CD8-positive, alpha-beta memory T cell (primary cell): ENCODE data around the gene ALG14. TPM values are rescaled to one million over a fixed set of nuclear protein-coding genes. Genes with fewer than 3 reads are reported as not detected.
"Not testable (repeated sequence)": the region's sequence is repeated elsewhere in the genome, so short reads cannot be mapped to it uniquely, and the experiment has no call there.

Experiments
- CTCF ChIA-PET: fragments of 350-600 bp; sonication (Branson Sonifier 250); formaldehyde crosslinking; loops from one replicate; lab custom pipeline; 2021; ENCODE audit warnings: antibody characterized with exemption; lab: Charles Lee
- POLR2A ChIA-PET: fragments of 350-600 bp; sonication (Branson Sonifier 250); formaldehyde crosslinking; loops from one replicate; lab custom pipeline; 2021; ENCODE audit warnings: antibody characterized with exemption; lab: Charles Lee
- DNase-seq, 5 donors: peaks; one replicate each; pipeline versions ENCODE4 v3.0.0 to v3.0.0-alpha.2; 2020 to 2022; ENCODE audit warnings: mixed read lengths in 1 of 5
- H3K27ac ChIP-seq: one replicate; pipeline ENCODE4 v1.7.0; 2013; ENCODE audit warnings: low read depth, mild to moderate bottlenecking, low read length, moderate library complexity
- H3K27me3 ChIP-seq: 2 replicates; pipeline ENCODE4 v1.7.0; 2013; ENCODE audit warnings: low read length, mild to moderate bottlenecking; ENCODE audit not compliant: insufficient read depth, poor library complexity, severe bottlenecking
- H3K36me3 ChIP-seq: 2 replicates; pipeline ENCODE4 v1.7.0; 2013; ENCODE audit warnings: mild to moderate bottlenecking, low read length, moderate library complexity; ENCODE audit not compliant: insufficient read depth
- H3K4me1 ChIP-seq: 2 replicates; pipeline ENCODE4 v1.7.0; 2013; ENCODE audit warnings: mild to moderate bottlenecking, low read length, moderate library complexity; ENCODE audit not compliant: insufficient read depth
- H3K4me3 ChIP-seq: 2 replicates; pipeline ENCODE4 v1.7.0; 2013; ENCODE audit warnings: mild to moderate bottlenecking, low read length
- H3K9me3 ChIP-seq: 2 replicates; pipeline ENCODE4 v1.7.0; 2013; ENCODE audit warnings: mild to moderate bottlenecking, low read length
- H3K27ac Mint-ChIP-seq, 8 donors: one replicate each; pipeline ENCODE4 v1.8.0; 2020 to 2021; ENCODE audit warnings: mixed read lengths in 8 of 8, mild to moderate bottlenecking in 6 of 8, inconsistent platforms in 3 of 8, moderate library complexity in 3 of 8
- H3K27me3 Mint-ChIP-seq, 2 donors: one replicate each; pipeline ENCODE4 v1.8.0; 2020 to 2021; ENCODE audit warnings: mixed read lengths in 2 of 2, mild to moderate bottlenecking in 1 of 2, moderate library complexity in 1 of 2
- H3K36me3 Mint-ChIP-seq, 3 donors: one replicate each; pipeline ENCODE4 v1.8.0; 2020 to 2021; ENCODE audit warnings: mixed read lengths in 3 of 3, inconsistent platforms in 1 of 3, mild to moderate bottlenecking in 1 of 3
- H3K4me1 Mint-ChIP-seq, 3 donors: one replicate each; pipeline ENCODE4 v1.8.0; 2020 to 2021; ENCODE audit warnings: mixed read lengths in 3 of 3, inconsistent platforms in 1 of 3, mild to moderate bottlenecking in 1 of 3
- H3K4me3 Mint-ChIP-seq, 7 donors: one replicate each; pipeline ENCODE4 v1.8.0; 2020 to 2021; ENCODE audit warnings: mixed read lengths in 7 of 7, mild to moderate bottlenecking in 6 of 7, moderate library complexity in 4 of 7, inconsistent platforms in 2 of 7
- H3K9me3 Mint-ChIP-seq, 5 donors: one replicate each; pipeline ENCODE4 v1.8.0; 2020 to 2022; ENCODE audit warnings: mixed read lengths in 5 of 5, mild to moderate bottlenecking in 3 of 5, moderate library complexity in 2 of 5, inconsistent platforms in 1 of 5
- polyA plus RNA-seq: library from polyadenylated mRNA; unstranded; fragments of 300-500 nt; fragmentation: Illumina TruSeq; gene quantifications from one replicate; pipeline ENCODE4 v1.2.3, GENCODE V29; 2021
- total RNA-seq, 2 experiments: library from RNA; stranded (reverse); gene quantifications; one replicate each; pipeline ENCODE4 v1.2.3, GENCODE V29; 2021

ALG14 gene
- total and polyA plus RNA-seq, 3 experiments from 2014 or later = 4.4 to 6.8 (median 4.6) TPM

DNA sequence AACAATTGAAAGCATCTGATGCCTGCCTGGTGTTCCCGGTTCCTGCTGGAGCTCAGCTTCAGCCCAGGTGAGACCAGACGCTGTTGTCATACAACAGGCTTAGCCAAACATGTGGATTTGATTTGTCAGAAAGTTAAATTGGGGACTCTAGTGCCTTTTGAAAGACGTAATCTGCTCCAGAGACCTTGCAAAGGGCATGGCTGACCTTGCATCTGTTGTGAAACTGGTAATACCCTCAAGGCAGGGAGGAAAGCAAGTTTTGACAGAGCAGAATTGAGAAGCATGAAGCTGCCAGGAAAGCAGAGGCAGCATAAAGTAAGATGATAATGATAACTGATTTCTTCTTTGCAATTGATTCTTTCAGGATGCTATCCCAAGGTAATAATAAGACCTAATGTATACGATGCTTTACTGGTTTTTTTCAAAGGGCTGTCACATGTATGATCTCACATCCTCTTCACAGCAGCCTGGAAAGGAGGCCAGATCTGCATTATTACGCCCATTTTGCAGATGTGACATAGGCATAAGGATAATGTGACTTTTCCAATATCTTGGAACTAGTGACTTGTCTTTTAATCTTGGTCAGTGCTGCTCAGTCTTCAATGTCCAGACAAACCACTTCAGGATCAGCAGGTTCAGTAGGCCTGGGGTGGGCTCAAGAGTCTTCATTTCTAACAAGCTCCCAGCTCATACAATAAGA lies 121.1 kb downstream of the ALG14 start:
- no peaks in the 10 kb centered on the region for H3K36me3 ChIP-seq
- Mint-ChIP-seq H3K27ac (no peak overlapping the region), H3K4me3 (no peak overlapping the region), H3K4me1 (no peaks in the 10 kb centered on the region), H3K27me3 (peaks cover 0 to 4% of the 10 kb centered on the region in 2 donors), H3K9me3 (no peaks in the 10 kb centered on the region), H3K36me3 (no peaks in the 10 kb centered on the region)
- H3K27ac ChIP-seq = no peak overlapping the region
- H3K27me3 ChIP-seq = no peaks in the 10 kb centered on the region
- no peaks in the 10 kb centered on the region for H3K4me1 ChIP-seq
- POLR2A ChIA-PET = no interaction called here
- CTCF ChIA-PET = no interaction called here
- no peak overlapping the region for H3K4me3 ChIP-seq
- no peak for DNase-seq
- no peaks in the 10 kb centered on the region for H3K9me3 ChIP-seq

DNA sequence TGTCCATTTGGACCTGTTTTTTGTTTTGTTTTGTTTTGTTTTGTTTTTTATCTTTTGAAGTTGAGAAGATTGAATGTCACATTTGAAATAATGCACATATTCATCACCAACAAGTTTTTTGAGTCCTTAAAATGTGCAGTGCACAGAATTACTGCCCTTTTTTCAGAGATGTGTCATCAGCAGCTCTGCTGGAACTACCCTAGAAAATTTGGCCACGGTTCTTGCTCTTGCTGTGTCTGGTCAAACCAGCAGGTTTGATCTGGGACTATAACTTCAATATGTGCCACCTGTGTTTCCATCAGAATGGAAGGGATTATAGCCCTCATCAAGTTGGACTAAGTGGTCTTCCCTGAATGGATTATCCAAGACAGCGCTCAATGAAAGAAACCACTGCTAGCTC lies 121.7 kb downstream of the ALG14 start:
- H3K27me3 Mint-ChIP-seq = peaks cover 2 to 4% of the 10 kb centered on the region in 2 donors
- no peaks in the 10 kb centered on the region for H3K4me1 Mint-ChIP-seq
- H3K4me3 ChIP-seq = no peak overlapping the region
- H3K9me3 Mint-ChIP-seq = no peaks in the 10 kb centered on the region
- no peaks in the 10 kb centered on the region for H3K4me1 ChIP-seq
- H3K27ac Mint-ChIP-seq = no peak overlapping the region
- H3K36me3 Mint-ChIP-seq = no peaks in the 10 kb centered on the region
- H3K36me3 ChIP-seq = no peaks in the 10 kb centered on the region
- H3K27ac ChIP-seq = no peak overlapping the region
- H3K9me3 ChIP-seq = no peaks in the 10 kb centered on the region
- ChIA-PET CTCF (no interaction called here), POLR2A (no interaction called here)
- no peaks in the 10 kb centered on the region for H3K27me3 ChIP-seq
- no peak for DNase-seq
- no peak overlapping the region for H3K4me3 Mint-ChIP-seq

DNA sequence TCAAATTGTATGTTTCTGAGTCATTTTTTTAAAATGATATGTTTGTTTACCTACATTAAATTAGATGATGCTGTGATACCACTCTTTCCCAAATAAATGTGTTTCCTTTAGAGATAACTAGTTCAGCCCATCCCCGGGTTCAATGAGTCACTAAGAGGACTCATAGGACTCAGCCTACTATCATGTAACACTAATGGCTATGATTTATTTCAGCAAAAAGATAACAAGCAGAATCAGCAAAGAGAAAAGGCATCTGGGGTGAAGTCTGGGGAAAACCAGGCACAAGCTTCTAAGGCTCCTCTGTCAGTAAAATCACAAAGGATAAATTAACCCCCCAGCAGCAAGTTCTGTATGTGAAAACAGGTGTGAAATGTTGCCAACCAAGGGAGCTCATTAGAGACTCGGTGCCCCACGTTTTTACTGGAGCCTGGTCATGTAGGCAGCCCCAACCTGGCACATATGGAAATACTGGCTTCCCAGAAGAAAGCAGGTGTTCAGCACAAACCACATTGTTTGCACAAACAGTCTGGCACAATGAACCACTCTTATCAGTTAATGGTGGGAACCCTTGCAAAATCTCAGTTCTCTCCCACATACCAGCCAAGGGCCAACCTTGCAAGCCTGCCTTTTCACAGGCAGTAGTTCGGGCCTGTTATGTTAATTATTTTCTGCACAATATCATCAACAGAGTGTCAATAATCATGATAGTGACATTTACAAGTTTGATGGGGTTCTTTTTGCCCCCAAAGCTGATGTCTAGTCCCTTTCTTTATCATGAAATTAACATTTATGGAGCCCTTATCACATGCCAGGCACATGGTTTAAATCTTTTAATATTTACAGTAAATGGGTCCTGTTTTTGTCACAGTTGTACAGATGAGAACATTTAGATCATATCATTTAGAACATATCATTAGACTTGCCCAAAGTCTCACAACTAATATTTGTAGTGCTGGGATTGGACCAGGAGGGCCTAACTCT lies 122.8 kb downstream of the ALG14 start:
- H3K4me1 ChIP-seq = no peaks in the 10 kb centered on the region
- no peaks in the 10 kb centered on the region for H3K36me3 Mint-ChIP-seq
- DNase-seq = no peak
- no peak overlapping the region for H3K4me3 Mint-ChIP-seq
- H3K27ac Mint-ChIP-seq = no peak overlapping the region
- ChIA-PET POLR2A (no interaction called here), CTCF (no interaction called here)
- no peaks in the 10 kb centered on the region for H3K4me1 Mint-ChIP-seq
- H3K27ac ChIP-seq = no peak overlapping the region
- H3K27me3 Mint-ChIP-seq = peaks cover 2 to 15% of the 10 kb centered on the region in 2 donors
- no peaks in the 10 kb centered on the region for H3K27me3 ChIP-seq
- no peaks in the 10 kb centered on the region for H3K9me3 Mint-ChIP-seq
- no peaks in the 10 kb centered on the region for H3K9me3 ChIP-seq
- H3K36me3 ChIP-seq = no peaks in the 10 kb centered on the region
- no peak overlapping the region for H3K4me3 ChIP-seq

DNA sequence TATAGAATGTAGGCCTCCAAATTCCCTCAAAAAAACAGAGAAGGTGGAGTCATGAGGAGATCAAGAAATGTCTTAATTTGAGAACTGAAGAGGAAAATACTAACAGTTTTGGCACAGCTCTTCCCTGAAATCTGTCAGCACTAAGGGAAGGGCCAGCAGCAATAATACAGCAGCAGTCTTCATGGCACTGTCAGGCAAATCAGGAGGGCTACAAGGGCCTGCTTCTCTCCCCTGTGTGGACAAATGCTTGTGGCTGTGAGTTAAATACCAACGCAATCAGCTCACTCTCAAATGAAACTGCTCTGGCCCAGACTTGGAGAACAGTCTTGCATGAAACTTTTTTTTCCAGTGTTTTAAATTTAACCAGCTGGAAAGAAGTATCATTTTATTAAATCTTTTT lies 125.3 kb downstream of the ALG14 start:
- Histone ChIP-seq H3K4me3 (no peak overlapping the region), H3K9me3 (no peaks in the 10 kb centered on the region), H3K36me3 (no peaks in the 10 kb centered on the region), H3K4me1 (no peaks in the 10 kb centered on the region), H3K27me3 (no peaks in the 10 kb centered on the region), H3K27ac (no peak overlapping the region)
- Mint-ChIP-seq H3K4me3 (no peak overlapping the region), H3K4me1 (no peaks in the 10 kb centered on the region), H3K36me3 (no peaks in the 10 kb centered on the region), H3K27ac (no peak overlapping the region), H3K9me3 (no peaks in the 10 kb centered on the region), H3K27me3 (peaks cover 7 to 30% of the 10 kb centered on the region in 2 donors)
- ChIA-PET POLR2A (no interaction called here), CTCF (no interaction called here)
- no peak for DNase-seq

DNA sequence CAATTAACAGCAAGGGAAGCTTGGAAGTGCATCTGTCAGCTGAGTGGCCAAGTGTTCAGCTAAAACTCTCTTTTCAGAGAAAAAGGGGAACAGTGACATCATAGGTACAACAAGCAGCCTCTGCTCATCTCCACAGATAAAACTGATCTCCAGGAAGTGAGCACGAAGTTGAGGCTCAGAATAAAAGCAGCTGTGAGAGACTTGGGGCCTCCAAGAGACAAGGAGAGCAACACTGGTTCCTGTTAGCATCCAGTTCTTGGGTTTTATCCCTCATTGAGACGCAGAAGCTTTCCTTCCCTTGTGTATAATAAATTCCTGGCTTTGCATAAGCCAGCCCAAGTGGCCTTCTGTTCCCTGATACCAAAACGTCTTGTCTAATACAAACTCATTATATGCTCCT lies 125.9 kb downstream of the ALG14 start:
- no peak overlapping the region for H3K4me3 ChIP-seq
- Mint-ChIP-seq H3K4me1 (no peaks in the 10 kb centered on the region), H3K9me3 (no peaks in the 10 kb centered on the region), H3K27ac (no peak overlapping the region), H3K27me3 (peaks cover 7 to 30% of the 10 kb centered on the region in 2 donors), H3K36me3 (no peaks in the 10 kb centered on the region), H3K4me3 (no peak overlapping the region)
- no peak overlapping the region for H3K27ac ChIP-seq
- ChIA-PET POLR2A (no interaction called here), CTCF (interaction anchor here (1.2 to 1.3 kb wide), 2 partner anchors 10 to 97 kb away, joined by 3 to 4 read pairs; no protein-coding TSS in a partner anchor)
- H3K36me3 ChIP-seq = no peaks in the 10 kb centered on the region
- H3K4me1 ChIP-seq = no peaks in the 10 kb centered on the region
- H3K27me3 ChIP-seq = no peaks in the 10 kb centered on the region
- no peak for DNase-seq
- H3K9me3 ChIP-seq = no peaks in the 10 kb centered on the region

DNA sequence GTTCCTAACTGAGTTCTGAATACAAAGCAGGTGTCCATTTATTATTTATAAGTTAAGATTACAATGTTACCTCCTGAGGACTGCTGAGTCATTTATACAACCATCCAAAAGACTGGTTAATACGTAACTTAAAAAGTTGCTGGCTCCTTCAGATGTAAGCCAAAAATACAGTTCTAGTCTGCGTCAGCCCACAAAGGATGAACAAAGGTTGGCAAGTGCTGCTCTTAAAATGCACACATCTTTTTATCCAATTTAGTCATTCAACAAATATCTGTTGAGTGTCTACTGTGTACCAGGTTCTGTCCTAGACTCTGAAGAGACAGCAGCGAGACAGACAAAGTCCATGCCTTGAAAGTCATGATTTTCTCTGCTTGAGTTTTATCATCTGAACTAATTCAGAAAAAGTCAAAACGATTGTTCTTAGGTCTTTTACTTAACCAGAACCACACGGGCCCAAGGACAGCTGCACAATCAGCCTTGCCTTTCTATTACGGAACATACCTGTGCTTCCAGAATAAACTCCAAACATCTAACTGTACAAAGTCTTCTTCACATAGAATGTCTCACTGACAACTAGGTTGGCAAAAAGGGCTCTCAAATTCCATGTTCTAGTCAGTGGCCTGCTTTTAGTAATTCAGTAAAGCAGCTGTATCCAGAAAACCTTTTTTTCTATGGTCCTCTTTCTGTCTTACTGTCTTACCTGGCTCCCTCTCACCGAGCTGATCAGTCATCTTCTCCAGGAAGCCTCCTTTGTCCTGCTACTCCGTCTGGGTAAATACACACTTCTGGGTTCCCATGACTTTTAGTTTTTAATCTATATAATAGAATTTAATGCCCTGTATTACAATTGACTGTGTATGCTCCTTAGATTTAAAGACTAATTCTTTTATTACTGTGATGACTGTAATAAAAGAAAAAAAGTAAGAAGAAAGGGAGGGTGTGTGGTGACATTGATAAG lies 130.3 kb downstream of the ALG14 start:
- Mint-ChIP-seq H3K36me3 (no peaks in the 10 kb centered on the region), H3K27me3 (peaks cover 10 to 42% of the 10 kb centered on the region in 2 donors), H3K4me3 (no peak overlapping the region), H3K9me3 (no peaks in the 10 kb centered on the region), H3K27ac (no peak overlapping the region), H3K4me1 (no peaks in the 10 kb centered on the region)
- Histone ChIP-seq H3K27me3 (no peaks in the 10 kb centered on the region), H3K27ac (no peak overlapping the region), H3K4me3 (no peak overlapping the region), H3K9me3 (no peaks in the 10 kb centered on the region), H3K36me3 (no peaks in the 10 kb centered on the region), H3K4me1 (no peaks in the 10 kb centered on the region)
- ChIA-PET POLR2A (no interaction called here), CTCF (no interaction called here)
- no peak for DNase-seq

DNA sequence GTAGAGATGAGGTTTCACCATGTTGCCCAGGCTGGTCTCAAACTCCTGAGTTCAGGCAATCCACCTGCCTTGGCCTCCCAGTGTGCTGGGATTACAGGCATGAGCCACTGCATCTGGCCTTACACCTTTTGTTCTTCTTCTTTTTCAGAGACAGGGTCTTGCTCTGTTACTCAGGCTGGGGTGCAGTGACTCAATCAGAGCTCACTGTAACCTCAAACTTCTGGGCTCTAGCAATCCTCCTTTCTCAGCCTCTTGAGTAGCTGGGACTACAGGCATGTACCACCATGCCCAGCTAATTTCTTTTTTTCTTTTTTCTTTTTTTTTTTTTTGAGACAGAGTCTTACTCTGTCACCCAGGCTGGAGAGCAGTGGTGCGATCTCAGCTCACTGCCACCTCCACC lies 131.3 kb downstream of the ALG14 start:
- H3K36me3 ChIP-seq, H3K9me3 ChIP-seq, H3K27ac Mint-ChIP-seq, H3K4me1 Mint-ChIP-seq, H3K9me3 Mint-ChIP-seq, H3K36me3 Mint-ChIP-seq, DNase-seq, H3K27me3 ChIP-seq, H3K27ac ChIP-seq, H3K4me3 ChIP-seq, POLR2A ChIA-PET, H3K4me1 ChIP-seq, H3K4me3 Mint-ChIP-seq: not testable (repeated sequence)
- CTCF ChIA-PET = interaction anchor here (1.0 kb wide), 1 partner anchor 87 kb away, joined by 3 read pairs; no protein-coding TSS in a partner anchor
- H3K27me3 Mint-ChIP-seq = peaks cover 10 to 41% of the 10 kb centered on the region in 2 donors
